NCI-H748 (cell line): ENCODE results near the gene TNRC6B.
"Not testable (repeated sequence)": the region's sequence is repeated elsewhere in the genome, so short reads cannot be mapped to it uniquely, and the experiment has no call there.

ENCODE experiments used
- DNase-seq: peaks from one replicate; lab custom pipeline; 2025; ENCODE audit not compliant: unreplicated experiment; lab: John Stamatoyannopoulos, UW

The TNRC6B gene

DNA sequence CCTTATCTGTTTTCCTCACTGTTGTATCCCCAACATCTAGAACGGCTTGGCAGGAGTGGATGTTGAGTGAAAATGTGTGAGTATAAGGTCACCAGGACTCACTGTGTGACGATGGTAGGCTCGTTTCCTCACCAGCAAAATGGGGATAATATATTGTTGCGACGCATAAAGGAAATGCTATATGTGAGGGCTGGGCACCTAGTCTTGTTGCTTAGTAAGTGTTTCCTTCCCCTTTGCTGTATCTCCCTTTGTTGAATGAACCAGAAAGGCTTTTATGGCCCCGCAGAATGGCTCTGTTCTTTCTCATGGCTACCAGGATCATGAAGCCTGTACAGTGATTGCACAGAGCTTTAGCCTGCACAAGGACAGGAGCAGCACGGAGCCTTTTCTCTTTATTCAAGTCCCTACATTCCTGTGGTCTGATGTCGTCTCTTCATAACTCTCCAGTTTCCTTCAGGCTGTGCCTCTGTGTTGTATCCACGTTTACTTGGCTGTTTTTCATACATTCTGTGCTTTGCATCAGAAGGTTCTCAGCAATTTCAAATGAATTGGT lies 5.4 kb downstream of the TNRC6B start:
- no peak for DNase-seq

DNA sequence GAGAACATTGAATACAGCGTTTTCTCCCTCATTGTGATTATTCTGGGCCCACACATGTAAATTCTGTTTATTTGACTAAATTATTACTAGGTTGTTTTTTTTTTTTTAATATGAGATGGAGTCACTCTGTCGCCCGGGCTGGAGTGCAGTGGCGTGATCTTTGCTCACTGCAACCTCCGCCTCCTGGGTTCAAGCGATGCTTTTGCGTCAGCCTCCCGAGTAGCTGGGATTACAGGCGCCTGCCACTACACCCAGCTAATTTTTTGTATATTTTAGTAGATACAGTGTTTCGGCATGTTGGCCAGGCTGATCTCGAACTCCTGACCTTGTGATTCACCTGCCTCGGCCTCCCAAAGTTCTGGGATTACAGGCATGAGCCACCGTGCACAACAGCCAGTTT lies 5.9 kb downstream of the TNRC6B start:
- DNase-seq: not testable (repeated sequence)

DNA sequence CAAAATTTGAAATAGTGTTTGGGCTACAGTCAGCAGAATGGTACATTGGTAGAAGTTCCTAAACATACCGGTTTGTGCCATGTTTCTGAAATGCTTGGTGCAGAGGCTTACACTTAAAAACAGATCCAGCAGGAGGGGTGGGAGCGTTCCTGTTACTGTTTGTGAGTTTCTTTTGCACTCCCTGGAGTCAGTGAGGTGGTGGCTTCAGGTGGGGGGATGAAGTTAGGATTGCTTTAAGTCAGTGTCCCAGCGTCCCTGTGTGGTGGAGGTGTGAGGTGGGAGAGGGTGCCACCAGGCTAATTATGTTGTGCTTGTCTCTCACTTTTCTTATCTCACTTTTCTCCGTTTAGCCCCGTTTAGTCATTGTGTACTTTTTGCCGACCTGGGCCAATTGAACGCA lies 9.7 kb downstream of the TNRC6B start:
- DNase-seq: no peak

DNA sequence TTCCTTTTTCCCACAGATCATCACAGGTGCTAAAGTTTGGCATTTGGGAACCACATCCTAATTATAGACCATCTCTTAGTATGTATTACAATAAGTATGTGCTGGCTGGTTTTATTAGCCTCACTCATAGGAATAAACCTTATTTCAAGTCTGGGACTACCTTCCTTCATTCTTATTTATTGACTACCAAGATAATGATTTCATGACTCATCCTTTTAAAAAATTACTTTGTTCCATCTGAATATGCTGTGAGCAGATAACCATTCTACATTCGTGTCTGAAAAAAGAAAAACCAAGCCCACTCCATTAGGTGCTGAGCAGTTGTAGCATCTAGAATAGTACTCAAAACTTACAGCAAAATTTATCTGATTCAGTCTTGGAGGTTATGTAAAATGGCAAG lies 12.3 kb downstream of the TNRC6B start:
- DNase-seq: no peak

DNA sequence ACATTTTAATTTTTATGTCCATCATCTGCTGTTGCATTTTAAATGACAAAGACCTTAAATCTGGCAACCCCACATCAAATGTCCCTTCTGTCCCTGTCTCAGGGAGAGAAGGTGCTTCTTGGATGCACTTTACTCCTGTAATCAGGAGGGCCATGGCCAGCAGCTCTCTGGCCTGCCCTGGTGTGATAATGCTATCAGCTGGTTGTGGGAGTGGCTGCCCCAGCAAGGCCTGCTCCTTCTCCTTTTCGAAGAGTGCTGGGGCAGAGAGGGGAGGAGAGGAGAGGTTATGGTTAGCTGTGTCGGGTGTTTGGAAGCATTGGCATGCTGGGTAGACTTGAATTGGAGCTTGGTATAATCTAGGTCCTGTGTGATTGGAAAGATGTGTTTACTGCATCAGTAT lies 12.8 kb downstream of the TNRC6B start:
- no peak for DNase-seq

DNA sequence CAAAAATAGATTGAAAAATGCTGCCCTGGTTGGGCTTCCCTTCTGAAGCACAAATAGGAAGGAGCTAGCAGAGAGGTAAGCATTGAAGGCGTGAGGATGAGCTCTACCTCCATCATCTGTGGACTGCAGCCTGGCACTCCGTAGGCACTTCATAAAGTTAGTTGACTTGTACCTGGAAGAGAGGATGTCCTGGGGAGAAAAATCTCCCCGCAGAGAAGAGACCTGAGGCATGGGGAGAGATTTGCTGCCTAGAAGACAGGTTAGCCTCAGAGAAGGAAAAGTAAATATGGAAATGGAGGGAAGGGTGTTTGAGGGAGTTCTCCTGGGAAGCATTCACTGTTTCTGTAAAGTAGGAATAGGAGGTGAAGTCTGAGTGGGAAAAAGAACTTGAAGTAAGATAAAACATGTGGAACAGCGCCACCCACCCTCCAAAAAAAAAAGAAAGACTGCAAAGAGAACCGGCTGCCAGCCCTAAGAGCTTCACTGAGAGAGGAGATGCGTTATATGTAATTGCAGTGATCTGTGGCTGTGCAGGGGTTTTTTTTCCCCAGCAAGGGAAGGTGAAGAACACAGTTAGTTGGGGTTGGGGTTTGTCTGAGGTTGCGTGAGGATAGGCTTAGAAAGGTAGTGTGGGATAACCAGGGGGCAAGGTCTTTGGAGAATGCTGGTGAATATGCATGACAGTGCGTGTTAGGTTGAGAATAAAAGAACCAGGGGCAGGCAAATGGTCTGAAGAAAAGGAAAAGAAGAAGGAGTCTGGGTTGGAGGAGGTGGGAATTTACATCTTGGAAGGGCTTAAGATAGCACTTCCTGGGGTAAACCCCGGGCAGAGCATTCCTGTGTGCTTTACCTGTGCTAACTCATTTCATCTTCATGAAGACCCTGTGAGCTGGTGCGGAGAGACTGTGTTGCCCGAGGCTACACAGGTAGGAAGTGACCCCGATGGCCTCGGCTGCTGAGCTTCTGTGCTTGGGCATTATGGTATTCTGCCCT lies 16.0 kb downstream of the TNRC6B start:
- no peak for DNase-seq

DNA sequence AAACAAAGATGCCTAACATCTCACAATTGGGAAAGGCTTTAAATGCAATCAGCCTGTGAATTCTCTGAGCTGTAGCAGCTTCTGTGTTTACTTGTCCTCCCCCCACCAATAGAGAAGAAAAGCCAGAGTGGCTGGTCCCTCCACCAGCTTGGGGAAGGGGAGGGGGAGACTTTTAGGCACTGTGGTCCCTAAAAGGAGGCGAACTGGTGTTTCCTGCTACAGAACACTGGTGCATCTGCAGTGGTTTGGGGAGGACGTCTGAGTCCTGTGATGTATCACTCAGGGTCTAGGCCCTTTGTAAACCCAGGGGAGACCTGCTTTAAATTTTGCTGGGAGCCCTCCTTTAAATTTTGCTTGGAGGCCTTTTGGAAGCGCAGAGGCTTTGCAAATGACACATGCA lies 16.9 kb downstream of the TNRC6B start:
- DNase-seq: no peak

DNA sequence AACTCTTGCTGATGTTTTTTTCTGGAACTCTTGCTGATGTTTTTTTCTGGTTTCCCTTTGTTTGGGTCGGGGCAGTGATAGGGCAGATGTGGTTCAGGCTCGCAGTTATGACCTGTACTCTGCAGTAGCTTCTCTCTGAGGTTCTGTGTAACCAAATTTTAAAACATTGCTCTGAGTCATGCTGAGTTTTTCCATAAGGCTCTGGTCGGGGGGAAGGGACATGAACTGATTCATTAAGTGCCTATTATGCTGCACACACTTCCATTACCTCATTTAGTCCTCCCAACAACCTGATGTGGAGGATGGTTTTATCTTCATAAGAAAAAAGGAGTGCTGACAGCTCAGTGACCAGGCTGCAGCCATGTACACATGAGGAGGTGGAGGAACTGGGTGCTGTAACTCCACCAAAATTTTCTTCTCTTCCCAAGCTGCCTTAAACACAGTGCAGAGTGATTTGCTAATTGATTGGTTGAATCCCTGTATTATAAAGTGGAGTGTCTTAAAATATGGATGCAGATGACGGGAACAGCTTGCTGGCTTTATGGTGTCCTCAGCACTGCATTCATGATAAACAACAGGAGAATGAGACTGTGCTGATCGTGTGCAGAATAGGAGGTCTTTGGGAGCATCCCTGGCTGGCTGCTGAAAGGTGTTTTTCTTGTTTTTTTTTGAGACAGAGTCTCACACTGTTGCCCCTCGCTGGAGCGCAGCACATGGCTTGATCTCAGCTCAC lies 19.1 kb downstream of the TNRC6B start:
- DNase-seq: no peak

DNA sequence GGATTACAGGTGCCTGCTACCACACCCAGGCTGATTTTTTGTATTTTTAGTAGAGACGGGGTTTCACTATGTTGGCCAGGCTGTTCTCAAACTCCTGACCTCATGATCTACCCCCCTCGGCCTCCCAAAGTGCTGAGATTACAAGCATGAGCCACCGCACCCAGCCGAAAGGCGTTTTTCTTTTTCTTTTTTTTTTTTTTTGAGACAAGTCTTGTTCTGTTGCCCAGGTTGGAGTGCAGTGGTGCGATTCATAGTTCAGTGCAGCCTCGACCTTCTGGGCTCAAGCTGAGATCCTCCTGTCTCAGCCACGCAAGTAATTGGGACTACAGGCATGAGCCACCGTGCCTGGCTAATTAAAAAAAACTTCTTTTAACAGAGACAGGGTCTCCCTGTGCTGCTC lies 19.7 kb downstream of the TNRC6B start:
- DNase-seq: not testable (repeated sequence)

DNA sequence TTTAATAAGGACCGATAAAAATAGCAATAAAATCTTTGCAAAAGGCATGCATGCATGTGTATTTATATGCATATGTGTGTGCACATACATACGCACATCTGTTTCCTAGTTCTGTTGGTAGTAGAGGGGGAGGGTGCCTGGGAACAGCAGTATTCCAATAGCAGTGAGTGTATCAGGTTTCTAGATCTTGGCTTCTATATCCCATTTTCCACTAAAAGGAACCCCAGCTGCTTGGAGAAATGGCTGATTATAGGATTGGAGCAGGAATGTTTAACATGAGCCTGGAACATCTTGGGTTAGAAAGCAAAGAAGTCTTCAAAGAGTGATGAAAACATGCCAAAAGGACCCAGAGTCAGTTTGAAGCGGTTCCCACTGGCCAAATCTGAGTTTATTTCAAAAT lies 21.0 kb downstream of the TNRC6B start:
- DNase-seq: no peak

DNA sequence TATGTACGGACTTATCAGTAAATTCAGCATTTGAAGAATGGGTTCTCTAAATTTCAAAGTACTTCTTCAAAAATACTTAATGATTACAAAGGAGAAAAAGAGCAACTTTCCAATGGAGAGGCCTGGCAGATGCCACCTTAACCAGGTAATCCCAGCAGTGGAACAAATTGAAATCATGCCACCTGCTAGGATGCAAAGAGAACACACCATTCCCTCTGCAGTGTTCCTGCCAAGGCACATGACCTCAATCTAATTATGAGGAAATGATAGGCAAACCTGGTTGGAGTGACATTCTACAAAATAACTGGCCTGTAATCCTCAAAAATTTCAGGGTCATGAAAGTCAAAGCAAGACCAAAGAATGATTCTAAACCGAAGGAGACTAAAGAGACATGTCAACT lies 21.5 kb downstream of the TNRC6B start:
- no peak for DNase-seq

DNA sequence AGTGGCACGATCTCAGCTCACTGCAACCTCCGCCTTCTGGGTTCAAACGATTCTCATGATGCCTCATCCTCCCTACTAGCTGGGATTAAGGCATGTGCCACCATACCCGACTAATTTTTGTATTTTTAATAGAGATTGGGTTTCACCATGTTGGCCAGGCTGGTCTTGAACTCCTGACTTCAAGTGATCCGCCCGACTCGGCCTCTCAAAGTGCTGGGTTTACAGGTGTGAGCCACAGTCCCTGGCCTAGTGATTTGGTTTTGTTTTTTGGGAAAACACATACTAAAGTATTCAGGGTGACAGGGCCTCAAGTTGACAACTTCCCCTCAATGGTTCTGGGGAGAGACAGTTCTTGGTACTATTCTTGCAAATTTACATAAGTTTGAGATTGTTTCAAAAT lies 22.1 kb downstream of the TNRC6B start:
- DNase-seq: no peak

DNA sequence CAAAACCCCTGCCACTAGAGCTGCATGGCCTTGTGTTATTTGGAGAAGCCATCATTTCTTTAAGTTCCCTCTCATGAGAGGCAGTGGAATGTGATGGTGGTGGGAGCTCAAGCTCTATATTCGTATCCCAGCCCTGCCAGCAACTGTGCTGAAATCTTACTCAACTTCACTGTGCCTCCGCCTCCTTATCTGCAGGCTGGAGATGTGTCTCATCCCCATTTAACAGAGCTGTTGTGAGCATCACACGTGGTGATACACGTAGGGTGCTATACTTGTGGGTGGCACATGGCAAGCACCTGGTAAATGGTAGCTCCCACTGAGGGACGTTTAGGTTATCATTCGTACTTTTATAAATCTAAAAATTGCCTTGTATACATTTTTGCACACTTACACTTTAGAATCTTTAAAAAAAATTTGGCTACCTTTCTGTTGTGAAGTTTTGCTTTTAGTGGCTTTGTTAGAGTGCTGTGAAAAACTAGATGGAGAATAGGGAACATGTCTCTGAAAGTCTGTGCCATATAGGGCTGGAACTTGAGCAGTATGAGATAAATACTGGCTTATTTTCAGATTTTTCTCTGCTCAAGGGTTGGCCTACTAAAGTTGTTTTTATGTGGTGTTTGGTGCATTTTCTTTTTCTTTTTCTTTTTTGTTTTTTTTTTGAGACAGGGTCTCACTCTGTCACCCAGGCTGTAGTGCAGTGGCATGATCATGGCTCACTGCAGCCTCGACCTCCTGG lies 23.2 kb downstream of the TNRC6B start:
- no peak for DNase-seq

DNA sequence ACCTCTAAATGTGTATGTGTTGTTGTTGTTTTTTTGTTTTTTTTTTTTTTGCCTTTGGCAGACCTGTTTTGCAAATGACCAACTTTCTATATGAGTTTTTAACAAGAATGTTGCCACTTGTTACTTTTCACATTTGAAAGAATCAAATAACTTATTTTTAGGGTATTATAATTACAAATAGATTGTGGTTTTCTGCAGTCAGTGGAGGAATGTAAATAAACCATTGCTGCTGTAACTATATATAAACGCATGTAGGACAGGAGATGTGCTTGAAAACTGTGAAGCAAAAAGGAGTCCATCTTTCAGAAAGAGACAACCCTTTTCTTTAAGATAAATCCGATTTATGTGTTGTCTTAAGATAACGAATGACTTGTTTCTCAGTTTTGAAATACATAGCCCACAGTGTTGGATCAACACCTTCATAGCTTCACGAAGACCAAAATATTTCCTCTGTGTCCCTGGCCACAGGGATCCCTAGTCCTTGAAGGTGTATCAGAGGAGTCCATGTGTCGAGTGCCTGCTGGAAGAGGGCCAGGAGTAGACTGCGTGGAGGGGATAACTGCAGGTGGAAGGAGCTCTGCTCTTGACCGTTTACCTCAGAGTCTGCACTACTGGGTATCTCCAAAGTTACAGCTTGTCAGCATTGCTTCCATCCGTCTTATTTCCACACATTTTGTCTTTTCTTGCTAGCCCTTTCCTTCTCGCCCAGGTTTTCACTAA lies 24.7 kb downstream of the TNRC6B start:
- no peak for DNase-seq

DNA sequence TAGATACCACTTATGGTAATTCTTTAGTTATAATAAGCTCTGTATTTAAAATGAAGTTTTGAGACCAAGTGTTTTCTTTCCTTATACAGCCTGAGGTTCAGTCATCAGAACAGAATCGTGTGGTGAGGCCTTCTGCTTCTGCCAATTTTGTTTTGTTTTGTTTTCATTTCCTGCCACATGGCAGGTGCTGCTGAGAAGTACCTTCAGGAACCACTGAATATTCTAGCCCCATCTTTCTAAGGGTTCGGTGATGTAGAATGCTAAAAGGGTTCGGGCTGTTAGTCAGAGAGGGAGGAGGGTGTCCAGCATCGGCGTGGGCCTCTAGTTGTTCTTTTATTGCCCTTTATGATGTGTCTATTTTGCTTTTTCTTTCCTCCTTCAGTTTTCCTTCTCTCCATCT lies 25.8 kb downstream of the TNRC6B start:
- peak; percentile 6 for DNase-seq

DNA sequence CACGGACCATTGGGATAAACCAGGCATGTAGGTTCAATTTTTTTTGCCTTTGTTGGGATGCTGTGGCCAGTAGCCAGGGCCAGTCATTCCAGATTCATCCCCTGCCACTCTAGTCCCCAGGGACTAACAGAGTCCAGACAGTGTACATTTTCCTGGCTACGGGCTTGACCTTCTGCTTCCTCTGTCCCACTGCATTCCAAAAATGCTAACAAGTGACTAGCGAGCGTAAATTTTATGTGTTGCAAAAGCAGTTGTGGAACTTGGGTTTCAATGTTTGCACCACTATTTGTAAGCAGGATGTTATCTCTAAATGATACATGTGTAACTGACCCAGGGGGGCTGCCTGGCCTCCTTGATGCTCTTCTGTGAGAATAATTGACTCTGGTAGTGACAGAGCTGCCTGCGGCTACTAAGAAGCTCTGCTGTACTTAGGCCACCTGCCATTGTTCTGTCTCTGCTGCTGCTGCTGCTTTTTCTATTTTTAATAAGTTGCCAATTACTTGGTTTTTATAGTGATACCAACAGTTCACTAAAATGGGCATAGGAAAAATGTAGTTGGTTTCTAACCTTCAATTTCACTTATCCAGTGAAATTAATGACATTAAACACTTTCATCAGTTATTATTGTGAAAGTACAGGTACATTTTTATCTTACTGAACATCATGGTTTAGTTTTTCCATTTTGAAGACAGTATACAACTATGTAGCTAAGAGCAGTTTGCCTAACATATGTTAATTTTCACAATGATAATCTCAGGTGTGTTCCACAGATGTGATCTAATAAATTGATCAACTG lies 26.8 kb downstream of the TNRC6B start:
- DNase-seq: no peak

DNA sequence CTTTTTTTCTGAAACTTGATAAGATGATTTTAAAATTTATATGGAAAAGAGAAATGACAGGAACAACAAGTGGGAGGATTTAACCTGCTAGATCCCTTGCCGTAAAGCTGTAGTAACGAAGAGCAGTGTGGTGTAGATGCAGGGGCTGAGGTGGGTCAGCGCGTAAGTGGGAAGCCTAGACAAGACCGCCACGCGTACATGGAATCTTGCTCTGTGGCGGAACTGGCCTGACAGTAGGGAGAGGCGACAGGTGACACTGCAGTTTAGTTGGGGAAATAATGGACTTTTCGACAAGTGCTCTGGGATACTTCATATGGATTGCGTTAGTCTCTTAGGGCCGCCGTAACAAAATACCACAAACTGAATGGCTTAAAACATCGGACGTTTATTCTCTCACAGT lies 28.8 kb downstream of the TNRC6B start:
- no peak for DNase-seq

DNA sequence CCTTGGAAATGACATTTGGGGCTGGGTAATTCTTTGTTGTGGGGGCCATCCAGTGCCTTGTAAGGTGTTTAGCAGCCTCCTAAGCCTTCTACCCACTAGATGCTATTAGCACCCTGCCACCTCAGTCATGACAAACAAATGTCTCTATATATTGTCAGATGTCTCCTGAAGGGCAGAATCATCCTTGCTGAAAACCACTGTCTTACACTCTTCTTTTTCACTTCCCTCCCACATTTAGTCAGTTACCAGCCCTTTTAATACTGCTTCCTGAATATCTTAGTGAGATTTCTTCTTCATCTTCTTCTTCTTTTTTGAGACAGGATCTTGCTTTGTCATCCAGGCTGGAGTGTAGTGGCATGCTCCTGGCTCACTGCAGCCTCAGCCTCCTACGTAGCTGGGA lies 33.1 kb downstream of the TNRC6B start:
- no peak for DNase-seq

DNA sequence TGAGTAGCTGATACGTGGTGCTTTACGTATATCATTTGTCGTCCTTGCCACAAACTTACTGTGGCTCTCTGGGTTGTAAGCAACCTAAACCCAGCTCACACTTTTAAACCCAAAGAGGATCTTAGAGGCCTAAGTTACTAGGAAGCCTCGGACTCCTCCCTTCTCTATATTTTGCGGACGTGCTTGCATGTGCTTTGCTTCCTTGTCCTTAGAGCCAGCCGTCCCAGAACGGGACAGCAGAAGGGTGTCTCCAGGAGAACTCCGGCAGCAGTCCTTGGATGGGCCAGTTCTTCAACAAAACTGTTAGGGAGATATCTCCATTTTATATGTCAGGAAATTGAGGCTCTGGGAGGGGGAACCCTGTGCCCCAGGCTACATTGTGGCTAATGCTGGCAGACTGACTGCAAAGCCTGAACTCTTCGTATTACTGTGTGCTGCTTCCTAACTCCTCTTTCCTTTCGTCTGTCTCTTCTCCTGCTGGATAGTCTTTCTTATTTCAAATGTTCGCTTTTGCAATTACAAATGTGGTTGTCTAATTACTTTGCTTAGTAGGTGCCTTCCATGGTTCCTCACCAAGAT lies 33.8 kb downstream of the TNRC6B start:
- no peak for DNase-seq
